NCI-H460 (cell line): Measurements from ENCODE around the gene ZNF318. TPM values are rescaled to one million over a fixed set of nuclear protein-coding genes. Genes with fewer than 3 reads are reported as not detected.
"Not testable (repeated sequence)": the region's sequence is repeated elsewhere in the genome, so short reads cannot be mapped to it uniquely, and the experiment has no call there.

Experiments used
- DNase-seq: peaks from one replicate; pipeline ENCODE4 v3.0.0-alpha.2; 2016; ENCODE audit warnings: low read depth; ENCODE audit errors: extremely low read depth
- total RNA-seq: library from RNA; depleted of rRNA; stranded (reverse); fragments of >200 nt; shearing (Covaris generic); gene quantifications from 2 replicates; pipeline ENCODE4 v1.2.3, GENCODE V29; 2014

ZNF318 gene
- total RNA-seq, 1 experiment from 2014 or later, result 6.6 TPM

DNA sequence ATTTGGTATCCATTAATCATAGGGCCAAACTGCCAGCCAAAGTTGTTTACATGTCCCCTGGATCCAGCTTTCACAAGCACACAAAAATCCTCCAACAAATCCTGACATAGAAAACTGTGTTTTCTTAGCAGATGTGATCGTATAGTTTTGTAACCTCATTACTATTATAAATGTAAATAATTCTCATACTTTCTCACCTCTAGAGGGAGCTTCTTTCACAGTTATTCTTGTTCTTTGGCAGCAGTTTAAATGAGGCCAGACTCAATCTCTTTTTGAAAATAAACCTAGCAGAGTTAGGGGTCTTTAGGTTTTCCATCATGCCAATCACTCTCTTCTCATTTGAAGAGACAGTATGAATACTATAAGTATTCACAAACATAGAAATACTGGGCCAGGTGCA is 17.0 kb upstream of the ZNF318 start:
- DNase-seq, result no peak

DNA sequence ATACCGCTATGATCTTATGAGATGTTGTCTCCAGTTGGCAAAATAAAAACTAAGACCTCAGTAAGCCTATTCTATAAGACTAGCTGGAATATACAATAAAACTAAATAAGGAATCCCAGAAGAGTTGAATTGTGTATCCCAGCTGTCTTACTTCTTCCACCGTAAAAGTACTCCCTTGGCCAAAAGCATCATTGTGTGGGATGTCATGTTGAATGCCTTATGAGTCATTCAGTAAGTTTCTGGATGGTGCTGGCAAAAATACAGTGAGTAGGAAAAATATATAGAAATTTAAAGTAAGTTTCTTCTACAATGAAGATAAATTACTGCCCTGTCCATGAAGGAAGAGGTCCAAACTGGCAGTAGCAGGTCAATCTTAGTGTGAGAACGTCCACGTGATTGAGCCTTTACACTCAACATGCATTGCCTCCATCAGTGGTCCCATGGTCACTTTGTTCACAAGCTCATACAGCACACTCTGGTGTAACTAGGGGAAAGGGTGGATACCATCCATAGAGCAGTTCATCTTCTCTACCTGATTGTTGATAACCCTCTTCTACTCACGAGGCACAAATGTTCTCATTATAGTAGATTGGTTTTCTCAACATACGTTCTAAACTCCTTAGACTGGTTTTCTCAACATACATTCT is 13.7 kb upstream of the ZNF318 start:
- no peak for DNase-seq

DNA sequence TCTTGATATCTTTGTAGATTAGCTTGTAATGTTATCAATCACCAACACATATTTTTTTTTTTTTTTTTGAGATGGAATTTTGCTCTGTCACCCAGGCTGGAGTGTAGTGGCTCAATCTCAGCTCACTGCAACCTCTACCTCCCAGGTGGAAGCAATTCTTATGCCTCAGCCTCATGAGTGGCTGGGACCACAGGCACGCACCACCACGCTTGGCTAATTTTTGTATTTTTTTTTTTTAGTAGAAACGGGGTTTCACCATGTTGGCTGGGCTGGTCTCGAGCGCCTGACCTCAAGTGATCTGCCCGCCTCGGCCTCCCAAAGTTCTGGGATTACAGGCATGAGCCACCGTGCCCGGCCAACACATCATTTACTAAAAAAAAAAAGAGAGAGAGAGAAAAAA is 11.4 kb upstream of the ZNF318 start:
- DNase-seq, result not testable (repeated sequence)

DNA sequence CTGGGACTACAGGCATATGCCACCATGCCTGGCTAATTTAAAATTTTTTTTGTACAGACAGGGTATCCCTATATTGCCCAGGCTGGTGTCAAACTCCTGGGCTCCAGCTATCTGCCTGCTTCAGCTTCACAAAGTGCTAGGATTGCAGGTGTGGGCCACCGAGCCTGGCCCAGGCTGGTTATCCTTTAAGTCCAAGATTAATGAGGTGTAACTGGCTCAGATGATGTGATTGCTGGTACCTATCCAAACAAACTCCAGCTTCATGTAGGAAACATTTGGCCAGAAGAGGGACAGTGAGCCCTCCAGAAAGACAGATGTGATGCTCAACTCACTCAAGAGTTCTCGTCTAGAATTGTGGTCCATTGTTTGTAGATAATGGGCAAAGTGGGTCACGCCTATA is 9.2 kb upstream of the ZNF318 start:
- DNase-seq, result no peak

DNA sequence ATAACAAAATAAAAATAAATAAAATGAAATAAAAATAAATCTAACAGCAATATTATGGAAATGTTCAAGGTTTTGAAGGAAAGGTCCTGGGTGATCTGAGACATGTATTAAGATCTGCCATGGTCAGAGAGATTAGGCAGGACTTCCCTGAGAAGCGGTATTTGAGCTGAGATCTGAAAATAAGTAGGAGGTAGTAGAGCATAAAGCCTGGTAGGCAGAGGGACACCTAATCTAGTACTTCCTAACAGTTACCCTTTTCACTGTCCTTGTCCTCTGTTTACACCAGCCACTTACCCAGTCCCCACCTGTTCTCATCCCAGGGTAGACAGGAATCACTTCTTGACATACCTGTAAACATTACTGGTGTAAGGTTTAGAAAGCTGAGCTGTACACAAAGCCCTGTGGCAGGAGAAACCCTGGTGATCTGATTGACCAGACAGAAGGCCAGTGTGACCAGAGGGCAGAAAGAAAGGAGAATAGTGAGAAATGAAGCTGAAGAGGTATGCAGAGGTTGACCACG is 8.3 kb upstream of the ZNF318 start:
- no peak for DNase-seq

DNA sequence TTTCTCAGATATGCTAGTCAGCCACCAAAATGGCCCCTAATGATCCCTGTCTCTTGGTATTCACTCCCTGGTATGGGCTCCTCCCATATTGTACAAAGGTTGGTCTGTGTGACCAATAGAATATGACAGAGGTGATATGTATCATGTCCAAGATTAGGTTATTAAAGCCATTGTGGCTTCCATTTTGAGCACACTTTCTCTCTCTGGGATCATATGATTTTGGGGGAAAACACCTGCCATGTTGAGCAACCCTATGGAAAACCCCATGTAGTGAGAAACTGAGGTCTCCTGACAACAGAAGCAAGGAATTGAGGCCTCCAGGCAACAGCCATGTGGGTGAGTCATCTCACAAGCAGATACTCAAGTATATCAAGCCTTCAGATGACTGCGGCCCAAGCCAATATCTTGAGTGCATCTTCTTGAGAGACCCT is 7.1 kb upstream of the ZNF318 start:
- DNase-seq, result no peak

GRCh38 chr6:43375693-43376092 is 6.2 kb upstream of the ZNF318 start:
- no peak for DNase-seq

GRCh38 chr6:43373252-43373875 is 3.9 kb upstream of the ZNF318 start:
- DNase-seq, result no peak

- DNase-seq, result not testable (repeated sequence)
These were observed 645 bp upstream of the ZNF318 start for GRCh38 chr6:43370003-43370580.

GRCh38 chr6:43368259-43369160 is 937 bp downstream of the ZNF318 start:
- DNase-seq, result no peak

GRCh38 chr6:43367245-43367984 is 2.0 kb downstream of the ZNF318 start:
- no peak for DNase-seq

- DNase-seq, result no peak
These were observed 8.2 kb downstream of the ZNF318 start for GRCh38 chr6:43361269-43361668.

DNA sequence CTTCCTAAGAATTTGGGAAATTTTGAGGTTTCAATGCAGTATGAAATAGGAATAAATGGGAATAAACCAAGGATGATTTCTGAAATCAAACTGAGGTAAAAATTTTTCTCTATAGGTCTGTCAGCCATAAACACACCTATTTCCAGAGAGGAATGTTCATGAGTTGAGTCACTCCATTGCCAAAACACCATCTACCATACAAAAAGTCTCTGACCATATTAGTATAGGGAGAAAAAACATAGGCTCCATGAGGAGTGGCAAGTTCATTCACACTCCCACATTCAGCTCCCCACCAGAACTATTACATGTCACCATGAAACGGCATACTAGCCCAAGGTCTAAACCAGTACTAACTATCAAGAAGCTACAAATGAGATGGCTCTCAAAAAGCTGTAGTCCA is 9.6 kb downstream of the ZNF318 start:
- DNase-seq, result no peak

DNA sequence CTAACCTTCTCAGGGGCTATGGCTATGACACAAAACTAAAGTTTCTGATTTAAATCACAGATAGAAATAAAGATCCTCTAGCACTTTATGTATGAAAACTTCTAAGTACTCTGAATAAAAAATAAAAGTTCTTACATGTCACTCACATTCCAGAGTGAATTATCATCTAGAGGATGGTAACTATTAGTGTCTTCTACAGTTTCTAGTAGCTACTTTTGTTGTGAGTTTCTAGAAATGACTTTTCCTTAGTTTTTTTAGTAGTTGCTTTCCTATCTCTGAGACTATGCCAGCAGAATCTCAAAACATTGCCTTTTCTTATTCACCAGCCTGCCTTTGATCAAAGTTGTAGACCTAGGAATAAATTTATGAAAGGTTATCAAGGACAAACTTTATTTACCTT is 10.1 kb downstream of the ZNF318 start:
- no peak for DNase-seq

- DNase-seq, result no peak
These were observed 13.4 kb downstream of the ZNF318 start for GRCh38 chr6:43355862-43356590.

GRCh38 chr6:43351951-43352350 is 17.5 kb downstream of the ZNF318 start:
- not testable (repeated sequence) for DNase-seq

DNA sequence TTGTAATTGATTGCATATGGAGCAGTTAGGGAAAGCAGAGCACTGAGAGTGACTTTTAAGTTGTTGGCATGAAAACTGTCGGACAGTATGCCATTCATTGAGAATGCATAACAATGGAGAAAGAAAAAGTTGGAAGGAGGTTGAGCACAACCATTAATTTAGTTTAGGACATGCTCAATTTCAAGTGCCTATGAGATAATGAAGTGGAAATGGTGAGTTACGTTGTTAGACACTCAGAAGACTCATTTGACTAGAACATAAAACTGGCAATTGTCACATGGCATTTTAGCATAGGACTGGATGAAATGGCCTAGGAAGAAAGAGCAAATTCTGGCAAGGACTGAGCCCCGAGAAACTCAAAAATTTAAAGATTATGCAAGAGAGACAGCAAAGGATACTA is 22.0 kb downstream of the ZNF318 start:
- DNase-seq, result no peak

DNA sequence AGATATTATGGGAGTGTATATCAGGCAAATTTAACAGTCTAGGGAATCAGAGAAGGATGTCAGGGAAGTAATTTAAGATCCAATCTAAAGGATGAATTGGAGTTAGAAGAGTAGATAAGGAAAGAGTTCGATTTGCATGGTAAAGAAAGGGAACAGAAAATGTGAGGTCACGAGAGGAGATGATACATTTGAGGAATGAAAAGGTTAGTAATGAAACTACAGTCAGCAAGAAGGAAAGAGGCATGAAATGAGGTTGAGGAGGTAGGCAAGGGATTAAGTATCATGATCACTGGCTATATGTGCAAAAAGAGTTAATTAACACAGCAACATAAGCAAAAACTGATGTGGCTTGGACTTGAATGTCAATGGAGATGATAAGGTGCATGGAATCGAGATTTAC is 22.4 kb downstream of the ZNF318 start:
- DNase-seq, result no peak

GRCh38 chr6:43346243-43346642 is 23.2 kb downstream of the ZNF318 start:
- DNase-seq, result not testable (repeated sequence)

DNA sequence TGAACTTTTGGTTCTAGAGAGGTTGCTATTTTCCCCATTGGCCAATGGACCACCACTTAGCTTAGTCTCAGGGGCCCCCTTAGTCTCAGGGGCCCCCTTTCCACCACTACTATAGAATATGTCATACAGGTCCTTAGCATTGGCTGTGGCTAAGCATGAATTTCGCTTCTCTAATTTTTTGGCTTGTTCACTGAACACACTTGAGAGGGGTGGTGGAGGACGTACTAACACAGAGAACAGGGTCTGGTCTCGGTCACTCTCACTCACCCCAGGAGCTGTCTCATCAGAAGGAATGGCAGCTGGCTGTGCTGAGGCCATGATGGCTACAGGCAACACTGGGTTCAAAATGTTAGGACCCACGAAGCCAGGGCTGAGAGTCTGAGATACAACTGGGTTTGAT is 30.3 kb downstream of the ZNF318 start:
- no peak for DNase-seq
